SU-DHL-6 (cell line): ENCODE data around the gene ZNF586.

Source experiments
- H2AFZ ChIP-seq: fragments of 200-600 bp; sonication (generic); 2 replicates; pipeline ENCODE4 v1.6.1; 2014; ENCODE audit warnings: low read depth, mild to moderate bottlenecking, moderate library complexity, mixed read lengths, antibody characterized with exemption, low read length; ENCODE audit not compliant: severe bottlenecking
- H3F3A ChIP-seq: fragments of 200-600 bp; shearing (Covaris generic); 2 replicates; pipeline ENCODE4 v1.6.0; 2016; ENCODE audit warnings: antibody characterized with exemption, mild to moderate bottlenecking; ENCODE audit not compliant: insufficient read depth
- H3K27ac ChIP-seq: fragments of 200-600 bp; sonication (generic); 2 replicates; pipeline ENCODE4 v1.5.1; 2016; ENCODE audit warnings: low read depth, mild to moderate bottlenecking, low read length, moderate library complexity, mixed read lengths
- H3K27me3 ChIP-seq: fragments of 200-600 bp; sonication (generic), shearing (Covaris generic); 2 replicates; pipeline ENCODE4 v1.6.0; 2014; ENCODE audit warnings: mild to moderate bottlenecking, low read length
- H3K36me3 ChIP-seq: fragments of 200-600 bp; sonication (generic); 2 replicates; pipeline ENCODE4 v1.6.1; 2014; ENCODE audit warnings: mild to moderate bottlenecking, low read length, mixed read lengths
- H3K4me2 ChIP-seq: fragments of 300-600, 200-600 bp; shearing (Covaris generic), sonication (generic); 2 replicates; pipeline ENCODE4 v1.6.0; 2014; ENCODE audit warnings: low read length, low read depth, mild to moderate bottlenecking; ENCODE audit not compliant: poor library complexity, severe bottlenecking
- H3K4me3 ChIP-seq: fragments of 200-600 bp; sonication (generic); 2 replicates; pipeline ENCODE4 v1.5.1; 2014; ENCODE audit warnings: antibody characterized with exemption, low read length, mild to moderate bottlenecking, mixed read lengths; ENCODE audit not compliant: insufficient read depth, poor library complexity, severe bottlenecking
- H3K79me2 ChIP-seq: fragments of 200-600 bp; sonication (generic); 2 replicates; pipeline ENCODE4 v1.6.1; 2014; ENCODE audit warnings: mild to moderate bottlenecking, low read length, moderate library complexity; ENCODE audit not compliant: insufficient read depth
- H3K9ac ChIP-seq: fragments of 200-600 bp; sonication (generic); 2 replicates; pipeline ENCODE4 v1.7.0; 2014; ENCODE audit warnings: mild to moderate bottlenecking, low read length
- H3K9me2 ChIP-seq: fragments of 200-600 bp; sonication (generic); replicated peaks from 2 replicates; pipeline ENCODE4 v1.6.1; 2014; ENCODE audit warnings: low read length; ENCODE audit not compliant: insufficient read depth
- H3K9me3 ChIP-seq: fragments of 200-600 bp; sonication (generic); 2 replicates; pipeline ENCODE4 v1.6.1; 2014; ENCODE audit warnings: low read length, mixed read lengths; ENCODE audit not compliant: insufficient read depth
- H4K20me1 ChIP-seq: fragments of 200-600 bp; sonication (generic); 2 replicates; pipeline ENCODE4 v1.6.1; 2014; ENCODE audit warnings: low read depth, mild to moderate bottlenecking, antibody characterized with exemption, low read length, moderate library complexity, mixed read lengths
- EZH2phosphoT487 ChIP-seq: fragments of 200-600 bp; sonication (generic), shearing (Covaris generic); conservative IDR thresholded peaks from 2 replicates; pipeline ENCODE4 v1.6.1; 2018; ENCODE audit warnings: mild to moderate bottlenecking, antibody characterized with exemption, low read length, moderate library complexity, mixed read lengths
- TF ChIP-seq, protein P1 (sequence below): fragments of 200-600 bp; sonication (generic); IDR thresholded peaks from one replicate; pipeline ENCODE4 v1.5.1; 2017; ENCODE audit warnings: antibody characterized with exemption, mild to moderate bottlenecking, low read length, moderate library complexity; ENCODE audit not compliant: insufficient read depth, poor library complexity, severe bottlenecking

The ZNF586 gene

DNA sequence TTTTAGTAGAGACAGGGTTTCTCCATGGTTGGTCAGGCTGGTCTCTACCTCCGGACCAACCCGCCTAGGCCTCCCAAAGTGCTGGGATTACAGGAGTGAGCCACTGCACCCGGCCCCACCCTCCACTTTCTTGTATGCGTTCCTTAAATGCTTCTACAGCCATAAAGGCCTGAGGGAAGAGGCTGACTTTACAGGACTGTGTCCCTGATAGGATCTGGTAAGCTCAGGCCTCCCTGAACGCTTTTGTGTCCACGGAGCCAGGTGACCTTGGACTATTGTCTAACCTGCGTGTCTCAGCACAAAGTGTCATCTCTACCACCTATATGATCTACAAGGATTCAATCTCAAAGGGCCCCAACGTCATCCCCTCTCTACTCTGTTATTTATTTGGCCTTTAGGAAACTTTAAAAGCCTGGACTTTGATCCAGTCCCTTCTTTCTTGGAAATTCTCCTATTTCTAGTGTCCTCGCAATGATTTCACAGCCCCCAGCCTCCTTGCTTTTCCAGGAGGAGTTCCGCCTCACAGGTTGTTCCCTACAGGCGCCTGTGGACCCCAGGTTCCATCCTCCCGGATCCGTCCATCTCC, 44.5 kb downstream of the ZNF586 start:
- Histone ChIP-seq H3K27me3 (no peaks in the 10 kb centered on the region), H3K27ac (0 out of 2 replicates have a peak overlapping the region, but pooled peaks have one; percentile 1), H3K9me3 (no peaks in the 10 kb centered on the region), H3K36me3 (no peaks in the 10 kb centered on the region), H3F3A (0 out of 2 replicates have a peak, but pooled peaks cover 4% of the 10 kb centered on the region), H3K9ac (peak overlapping the region; percentile 92), H3K9me2 (no peaks in the 10 kb centered on the region), H3K4me3 (peak overlapping the region; percentile 84), H2AFZ (peak overlapping the region; percentile 76), H3K4me2 (peak overlapping the region; percentile 95), H4K20me1 (no peaks in the 10 kb centered on the region), H3K79me2 (peaks cover 28% of the 10 kb centered on the region)
- TF ChIP-seq EZH2phosphoT487, result no peak
- TF ChIP-seq, protein P1, sequence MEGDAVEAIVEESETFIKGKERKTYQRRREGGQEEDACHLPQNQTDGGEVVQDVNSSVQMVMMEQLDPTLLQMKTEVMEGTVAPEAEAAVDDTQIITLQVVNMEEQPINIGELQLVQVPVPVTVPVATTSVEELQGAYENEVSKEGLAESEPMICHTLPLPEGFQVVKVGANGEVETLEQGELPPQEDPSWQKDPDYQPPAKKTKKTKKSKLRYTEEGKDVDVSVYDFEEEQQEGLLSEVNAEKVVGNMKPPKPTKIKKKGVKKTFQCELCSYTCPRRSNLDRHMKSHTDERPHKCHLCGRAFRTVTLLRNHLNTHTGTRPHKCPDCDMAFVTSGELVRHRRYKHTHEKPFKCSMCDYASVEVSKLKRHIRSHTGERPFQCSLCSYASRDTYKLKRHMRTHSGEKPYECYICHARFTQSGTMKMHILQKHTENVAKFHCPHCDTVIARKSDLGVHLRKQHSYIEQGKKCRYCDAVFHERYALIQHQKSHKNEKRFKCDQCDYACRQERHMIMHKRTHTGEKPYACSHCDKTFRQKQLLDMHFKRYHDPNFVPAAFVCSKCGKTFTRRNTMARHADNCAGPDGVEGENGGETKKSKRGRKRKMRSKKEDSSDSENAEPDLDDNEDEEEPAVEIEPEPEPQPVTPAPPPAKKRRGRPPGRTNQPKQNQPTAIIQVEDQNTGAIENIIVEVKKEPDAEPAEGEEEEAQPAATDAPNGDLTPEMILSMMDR, result no peak

DNA sequence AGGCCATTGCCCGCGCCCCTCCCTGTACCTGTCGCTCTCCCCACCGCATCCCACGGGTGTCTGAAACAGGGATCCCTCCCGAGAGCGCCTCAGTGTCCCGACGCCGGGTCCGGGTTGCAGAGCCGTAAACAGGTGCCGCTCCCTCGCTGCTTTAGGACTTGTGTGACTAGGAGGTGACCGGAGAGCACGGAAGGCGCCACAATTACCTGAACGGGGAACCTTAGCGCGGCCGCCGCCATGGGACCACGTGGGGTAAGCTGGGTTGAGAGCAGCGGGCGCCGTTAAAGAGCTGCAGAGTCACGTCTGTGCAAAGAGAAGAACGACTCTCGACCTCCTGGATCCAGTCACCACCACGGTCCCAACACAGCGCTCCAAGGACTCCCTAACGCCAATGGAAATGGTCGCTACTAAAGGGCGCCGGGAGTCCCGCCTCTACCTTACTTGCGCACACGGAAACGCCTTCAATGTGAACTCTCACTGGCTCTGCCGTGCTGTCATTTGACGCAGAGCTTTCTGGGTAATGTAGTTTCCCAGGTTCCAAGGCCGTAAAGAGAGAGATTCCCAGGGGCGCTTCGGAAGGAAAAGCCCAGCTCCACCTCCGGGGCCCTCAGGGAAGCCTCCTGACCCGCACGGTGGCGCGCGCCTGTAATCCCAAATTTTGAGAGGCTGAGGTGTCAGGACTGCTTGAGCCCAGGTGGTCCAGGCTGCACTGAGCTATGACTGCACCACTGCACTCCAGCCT, 45.2 kb downstream of the ZNF586 start, which contains the start of gene ZNF552:
TSS of gene ZNF552 (minus strand) at position 409 of the 742 bp plus-strand sequence. CDS start at position 239, 170 bp downstream.
- Histone ChIP-seq H3K4me2 (peak within 1 kb of the TSS; percentile 95), H3K9me2 (no peaks in the 10 kb centered on the region), H3K4me3 (peak within 1 kb of the TSS; percentile 84), H3K9me3 (no peaks in the 10 kb centered on the region), H3K36me3 (no peaks in the 10 kb centered on the region), H3K79me2 (peaks cover 33% of the 10 kb centered on the region), H3F3A (0 out of 2 replicates have a peak, but pooled peaks cover 4% of the 10 kb centered on the region), H2AFZ (peak within 1 kb of the TSS; percentile 76), H3K27me3 (no peaks in the 10 kb centered on the region), H4K20me1 (no peaks in the 10 kb centered on the region), H3K9ac (peak within 1 kb of the TSS; percentile 92), H3K27ac (0 out of 2 replicates have a peak within 1 kb of the TSS, but pooled peaks have one; percentile 1)
- TF ChIP-seq, protein P1, result no peak
- TF ChIP-seq EZH2phosphoT487, result no peak

DNA sequence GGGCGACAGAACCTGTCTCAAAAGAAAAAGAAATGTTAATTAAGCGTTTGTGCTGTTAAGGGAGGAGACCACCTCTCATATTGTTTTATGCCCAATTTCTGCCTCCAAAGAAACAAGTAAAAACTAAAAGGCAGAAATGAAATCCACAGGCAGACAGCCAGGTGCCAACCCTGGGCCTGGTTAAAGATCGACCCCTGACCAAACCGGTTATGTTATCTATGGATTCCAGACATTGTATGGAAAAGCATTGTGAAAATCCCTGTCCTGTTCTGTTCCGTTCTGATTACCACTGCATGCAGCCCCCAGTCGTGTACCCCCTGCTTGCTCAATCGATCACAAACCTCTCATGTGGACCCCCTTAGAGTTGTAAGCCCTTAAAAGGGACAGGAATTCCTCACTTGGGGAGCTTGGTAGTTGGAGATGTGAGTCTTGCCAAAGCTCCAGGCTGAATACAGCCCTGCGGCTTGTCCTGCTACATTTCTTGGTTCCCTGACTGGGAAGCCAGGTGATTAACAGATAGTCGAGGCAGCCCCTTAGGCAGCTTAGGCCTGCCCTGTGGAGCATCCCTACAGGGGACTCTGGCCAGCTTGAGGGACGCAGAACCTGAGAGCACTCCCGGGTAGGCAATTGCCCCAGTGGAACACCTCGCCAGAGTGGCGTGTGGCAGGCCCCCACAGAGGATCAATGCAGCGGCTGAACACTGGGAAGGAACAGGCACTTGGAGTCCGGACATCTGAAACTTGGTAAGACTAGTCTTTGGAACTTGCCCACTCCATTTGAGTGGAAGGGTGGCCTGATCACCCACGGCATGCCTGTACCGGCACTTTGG, 46.0 kb downstream of the ZNF586 start:
- Histone ChIP-seq H3K4me2 (peak overlapping the region; percentile 95), H3K9ac (peak overlapping the region; percentile 92), H3K27ac (no peak overlapping the region)

More for the DNA sequence above, 46.0 kb downstream of the ZNF586 start:
- Histone ChIP-seq H3K4me3 (peak overlapping the region; percentile 84), H3K79me2 (peaks cover 35% of the 10 kb centered on the region), H3K36me3 (no peaks in the 10 kb centered on the region), H3K27me3 (no peaks in the 10 kb centered on the region), H4K20me1 (no peaks in the 10 kb centered on the region), H3F3A (0 out of 2 replicates have a peak, but pooled peaks cover 4% of the 10 kb centered on the region), H2AFZ (peak overlapping the region; percentile 52), H3K9me3 (no peaks in the 10 kb centered on the region), H3K9me2 (no peaks in the 10 kb centered on the region)
- TF ChIP-seq, protein P1, result no peak
- TF ChIP-seq EZH2phosphoT487, result no peak
